Retinal pigment epithelial cell (primary cell): ENCODE measurements around the gene RMI2.

ENCODE experiments used
- DNase-seq: peaks from one replicate; pipeline ENCODE4 v3.0.0-alpha.2; 2010; ENCODE audit warnings: low read depth
- H3K4me3 ChIP-seq: 2 replicates; pipeline ENCODE4 v1.5.1; 2011; ENCODE audit warnings: mild to moderate bottlenecking, low read length, control low read depth, moderate library complexity
- TF ChIP-seq, protein P1 (sequence below): conservative IDR thresholded peaks from 2 replicates; pipeline ENCODE4 v1.5.1; 2011; ENCODE audit warnings: low read depth, low read length, control low read depth, inconsistent platforms

Gene RMI2

DNA sequence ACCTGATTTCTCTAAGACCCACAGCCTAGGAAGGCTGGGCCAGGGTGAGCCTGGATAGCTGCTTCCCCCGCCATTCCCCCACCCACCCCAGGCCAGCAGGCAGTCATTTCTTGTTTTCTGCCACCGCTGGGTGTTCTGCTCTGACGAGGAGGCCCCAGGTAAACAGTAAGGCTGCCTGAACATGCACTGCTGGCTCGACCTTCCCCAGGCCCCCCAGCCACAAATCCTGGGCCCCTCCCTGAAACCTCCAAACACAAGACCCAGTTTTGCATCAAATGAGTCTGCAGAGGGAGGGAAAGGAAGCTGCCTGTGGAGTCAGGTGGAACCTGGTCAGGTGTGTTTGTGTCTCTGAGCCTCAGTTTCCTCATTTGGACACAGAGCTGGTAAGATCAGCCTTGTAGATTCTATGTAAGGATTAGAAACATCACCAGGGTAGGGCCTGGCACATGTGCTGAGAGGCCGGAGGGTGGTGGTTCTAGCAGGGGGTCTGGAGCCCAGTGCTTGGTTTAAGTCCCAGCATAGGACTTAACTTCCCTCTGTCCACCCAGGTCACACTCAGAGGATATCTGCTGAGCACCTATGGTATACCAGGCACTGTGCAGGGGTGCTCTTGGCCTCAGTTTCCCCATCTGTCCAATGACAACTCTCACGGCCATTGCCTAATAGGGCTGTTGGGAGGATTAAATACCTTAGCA is 45.2 kb upstream of the RMI2 start:
- H3K4me3 ChIP-seq, result no peak overlapping the region
- TF ChIP-seq, protein P1, sequence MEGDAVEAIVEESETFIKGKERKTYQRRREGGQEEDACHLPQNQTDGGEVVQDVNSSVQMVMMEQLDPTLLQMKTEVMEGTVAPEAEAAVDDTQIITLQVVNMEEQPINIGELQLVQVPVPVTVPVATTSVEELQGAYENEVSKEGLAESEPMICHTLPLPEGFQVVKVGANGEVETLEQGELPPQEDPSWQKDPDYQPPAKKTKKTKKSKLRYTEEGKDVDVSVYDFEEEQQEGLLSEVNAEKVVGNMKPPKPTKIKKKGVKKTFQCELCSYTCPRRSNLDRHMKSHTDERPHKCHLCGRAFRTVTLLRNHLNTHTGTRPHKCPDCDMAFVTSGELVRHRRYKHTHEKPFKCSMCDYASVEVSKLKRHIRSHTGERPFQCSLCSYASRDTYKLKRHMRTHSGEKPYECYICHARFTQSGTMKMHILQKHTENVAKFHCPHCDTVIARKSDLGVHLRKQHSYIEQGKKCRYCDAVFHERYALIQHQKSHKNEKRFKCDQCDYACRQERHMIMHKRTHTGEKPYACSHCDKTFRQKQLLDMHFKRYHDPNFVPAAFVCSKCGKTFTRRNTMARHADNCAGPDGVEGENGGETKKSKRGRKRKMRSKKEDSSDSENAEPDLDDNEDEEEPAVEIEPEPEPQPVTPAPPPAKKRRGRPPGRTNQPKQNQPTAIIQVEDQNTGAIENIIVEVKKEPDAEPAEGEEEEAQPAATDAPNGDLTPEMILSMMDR, result no peak
- DNase-seq, result no peak

GRCh38 chr16:11300560-11300892 is 44.7 kb upstream of the RMI2 start:
- DNase-seq, result no peak
- H3K4me3 ChIP-seq, result no peak overlapping the region
- TF ChIP-seq, protein P1, result no peak

GRCh38 chr16:11301645-11302501 is 43.4 kb upstream of the RMI2 start:
- no peak overlapping the region for H3K4me3 ChIP-seq
- DNase-seq, result no peak
- TF ChIP-seq, protein P1, result no peak

DNA sequence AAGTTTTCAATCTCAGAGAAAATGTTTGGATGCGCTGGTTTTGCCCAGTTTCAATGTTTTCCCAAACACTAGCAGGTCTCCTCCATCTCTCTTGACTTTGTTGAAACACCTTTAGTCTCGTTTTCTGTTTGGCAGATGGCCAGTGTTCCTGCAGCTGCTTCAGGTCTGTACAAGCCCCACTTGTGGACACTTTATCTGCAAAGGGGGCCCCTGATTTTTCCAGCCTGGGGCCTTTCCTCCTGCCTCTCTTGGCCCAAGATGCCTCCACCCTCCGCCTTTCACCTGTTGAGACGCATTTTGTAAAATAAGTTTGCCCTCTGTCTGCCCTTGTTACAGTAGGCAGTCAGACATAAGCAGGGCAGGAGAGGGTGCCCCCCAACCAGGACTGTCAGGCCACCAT is 42.3 kb upstream of the RMI2 start:
- TF ChIP-seq, protein P1, result no peak
- no peak for DNase-seq

GRCh38 chr16:11303405-11304138 is 41.7 kb upstream of the RMI2 start:
- TF ChIP-seq, protein P1, result no peak
- H3K4me3 ChIP-seq, result no peak overlapping the region
- DNase-seq, result peak; percentile 80

More for the DNA sequence above, 42.3 kb upstream of the RMI2 start:
- H3K4me3 ChIP-seq, result no peak overlapping the region

- TF ChIP-seq, protein P1, result no peak
- H3K4me3 ChIP-seq, result no peak overlapping the region
- DNase-seq, result no peak
These were observed 38.9 kb upstream of the RMI2 start for GRCh38 chr16:11306381-11306780.
